Measurements from ENCODE around the gene NQO2.
"Not testable (repeated sequence)": the region's sequence is repeated elsewhere in the genome, so short reads cannot be mapped to it uniquely, and the experiment has no call there.

- TF ChIP-seq CTCF (IDR thresholded peaks at IDR 0.05; ENCODE audit: low read length), result peak; percentile 55
- not testable (repeated sequence) for TF ChIP-seq EZH2 (IDR thresholded peaks at IDR 0.05; ENCODE audit: borderline replicate concordance, low read length)
Measured at GRCh38 chr6:2998249-2998997, 1.3 kb upstream of the NQO2 start.
